Smooth muscle cell (in vitro differentiated cells): ENCODE results near the gene CLIP1. TPM values are rescaled to one million over a fixed set of nuclear protein-coding genes. Genes with fewer than 3 reads are reported as not detected.

Experiments
- DNase-seq: peaks from one replicate; lab custom pipeline; 2025; ENCODE audit not compliant: unreplicated experiment; lab: John Stamatoyannopoulos, UW
- H2AFZ ChIP-seq: fragments of 200-600 bp; sonication (generic); 2 replicates; pipeline ENCODE4 v1.6.0; 2016; ENCODE audit warnings: antibody characterized with exemption, low read depth, mild to moderate bottlenecking
- H3F3A ChIP-seq: fragments of 200-600 bp; sonication (generic); 2 replicates; pipeline ENCODE4 v1.6.0; 2017; ENCODE audit warnings: antibody characterized with exemption, low read depth
- H3K27ac ChIP-seq: fragments of 200-600 bp; sonication (generic); 2 replicates; pipeline ENCODE4 v1.5.1; 2016; ENCODE audit warnings: low read depth, mild to moderate bottlenecking
- H3K27me3 ChIP-seq: fragments of 200-600 bp; sonication (generic); 2 replicates; pipeline ENCODE4 v1.6.1; 2016; ENCODE audit warnings: low read depth, mild to moderate bottlenecking
- H3K36me3 ChIP-seq: fragments of 200-600 bp; sonication (generic); 2 replicates; pipeline ENCODE4 v1.5.1; 2016; ENCODE audit warnings: low read depth
- H3K4me1 ChIP-seq: fragments of 200-600 bp; sonication (generic); 2 replicates; pipeline ENCODE4 v1.5.1; 2016; ENCODE audit warnings: low read depth
- H3K4me2 ChIP-seq: fragments of 200-600 bp; sonication (generic); 2 replicates; pipeline ENCODE4 v1.6.0; 2016; ENCODE audit warnings: mild to moderate bottlenecking
- H3K4me3 ChIP-seq: fragments of 200-600 bp; sonication (generic); 2 replicates; pipeline ENCODE4 v1.5.1; 2016; ENCODE audit warnings: mild to moderate bottlenecking
- H3K79me2 ChIP-seq: fragments of 200-600 bp; sonication (generic); 2 replicates; pipeline ENCODE4 v1.6.0; 2016; ENCODE audit warnings: low read depth, mild to moderate bottlenecking
- H3K9ac ChIP-seq: fragments of 200-600 bp; sonication (generic); 2 replicates; pipeline ENCODE4 v1.6.0; 2016; ENCODE audit warnings: low read depth
- H3K9me3 ChIP-seq: fragments of 200-600 bp; sonication (generic); replicated peaks from 2 replicates; pipeline ENCODE4 v1.5.1; 2016; ENCODE audit warnings: low read depth
- H4K20me1 ChIP-seq: fragments of 200-600 bp; sonication (generic); 2 replicates; pipeline ENCODE4 v1.6.0; 2016; ENCODE audit warnings: low read depth
- WGBS: methylation state at CpG from one replicate; pipeline ENCODE4 v1.1.7; 2016; ENCODE audit warnings: low lambda C conversion rate; 5-methylcytosine and 5-hydroxymethylcytosine counted together
- polyA plus RNA-seq: library from polyadenylated mRNA; unstranded; fragments of >200 nt; fragmentation: Nextera tagmentation; extraction: Ambion mirVana; gene quantifications from 2 replicates; pipeline ENCODE4 v1.2.1, GENCODE V29; 2016
- total RNA-seq: library from RNA; depleted of rRNA; stranded (reverse); fragments of >200 nt; gene quantifications from 2 replicates; pipeline ENCODE4 v1.2.3, GENCODE V29; 2014
- TF ChIP-seq, protein P1 (sequence below): fragments of 200-600 bp; sonication (generic); IDR thresholded peaks from 2 replicates; pipeline ENCODE4 v1.5.1; 2017; ENCODE audit warnings: borderline replicate concordance, mild to moderate bottlenecking, antibody characterized with exemption; ENCODE audit not compliant: insufficient read depth, poor library complexity, severe bottlenecking

Gene CLIP1
- total and polyA plus RNA-seq, 2 experiments from 2014 or later = 15.3 to 40.4 TPM

DNA sequence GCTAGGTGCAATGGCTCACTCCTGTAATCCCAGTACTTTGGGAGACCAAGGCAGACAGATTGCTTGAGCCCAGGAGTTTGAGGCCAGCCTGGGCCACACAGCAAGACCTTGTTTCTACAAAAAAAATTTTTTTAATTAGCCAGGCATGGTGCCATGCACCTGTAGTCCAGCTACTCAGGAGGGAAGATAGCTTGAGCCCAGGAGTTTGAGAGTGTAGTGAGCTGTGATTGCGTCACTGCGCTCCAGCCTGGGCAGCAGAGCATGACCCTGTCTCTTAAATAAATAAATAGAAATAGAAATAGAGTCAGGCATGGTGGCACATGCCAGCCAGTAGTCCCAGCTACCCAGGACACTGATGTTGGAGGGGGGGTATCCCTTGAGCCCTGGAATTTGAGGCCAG lies 36.7 kb upstream of the CLIP1 start:
- 100% methylated on average over 2 of the region's 2 CpGs for WGBS
- DNase-seq = no peak
- no peaks in the 10 kb centered on the region for H3K36me3 ChIP-seq
- no peak overlapping the region for H2AFZ ChIP-seq
- H3K4me1 ChIP-seq = no peaks in the 10 kb centered on the region
- H3K9me3 ChIP-seq = no peaks in the 10 kb centered on the region
- H3K27ac ChIP-seq = no peak overlapping the region
- no peak overlapping the region for H3K4me2 ChIP-seq
- no peak overlapping the region for H3K9ac ChIP-seq
- TF ChIP-seq, protein P1, sequence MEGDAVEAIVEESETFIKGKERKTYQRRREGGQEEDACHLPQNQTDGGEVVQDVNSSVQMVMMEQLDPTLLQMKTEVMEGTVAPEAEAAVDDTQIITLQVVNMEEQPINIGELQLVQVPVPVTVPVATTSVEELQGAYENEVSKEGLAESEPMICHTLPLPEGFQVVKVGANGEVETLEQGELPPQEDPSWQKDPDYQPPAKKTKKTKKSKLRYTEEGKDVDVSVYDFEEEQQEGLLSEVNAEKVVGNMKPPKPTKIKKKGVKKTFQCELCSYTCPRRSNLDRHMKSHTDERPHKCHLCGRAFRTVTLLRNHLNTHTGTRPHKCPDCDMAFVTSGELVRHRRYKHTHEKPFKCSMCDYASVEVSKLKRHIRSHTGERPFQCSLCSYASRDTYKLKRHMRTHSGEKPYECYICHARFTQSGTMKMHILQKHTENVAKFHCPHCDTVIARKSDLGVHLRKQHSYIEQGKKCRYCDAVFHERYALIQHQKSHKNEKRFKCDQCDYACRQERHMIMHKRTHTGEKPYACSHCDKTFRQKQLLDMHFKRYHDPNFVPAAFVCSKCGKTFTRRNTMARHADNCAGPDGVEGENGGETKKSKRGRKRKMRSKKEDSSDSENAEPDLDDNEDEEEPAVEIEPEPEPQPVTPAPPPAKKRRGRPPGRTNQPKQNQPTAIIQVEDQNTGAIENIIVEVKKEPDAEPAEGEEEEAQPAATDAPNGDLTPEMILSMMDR = no peak
- no peaks in the 10 kb centered on the region for H4K20me1 ChIP-seq
- no peak overlapping the region for H3K4me3 ChIP-seq
- H3F3A ChIP-seq = no peaks in the 10 kb centered on the region
- H3K79me2 ChIP-seq = no peaks in the 10 kb centered on the region
- H3K27me3 ChIP-seq = no peaks in the 10 kb centered on the region

DNA sequence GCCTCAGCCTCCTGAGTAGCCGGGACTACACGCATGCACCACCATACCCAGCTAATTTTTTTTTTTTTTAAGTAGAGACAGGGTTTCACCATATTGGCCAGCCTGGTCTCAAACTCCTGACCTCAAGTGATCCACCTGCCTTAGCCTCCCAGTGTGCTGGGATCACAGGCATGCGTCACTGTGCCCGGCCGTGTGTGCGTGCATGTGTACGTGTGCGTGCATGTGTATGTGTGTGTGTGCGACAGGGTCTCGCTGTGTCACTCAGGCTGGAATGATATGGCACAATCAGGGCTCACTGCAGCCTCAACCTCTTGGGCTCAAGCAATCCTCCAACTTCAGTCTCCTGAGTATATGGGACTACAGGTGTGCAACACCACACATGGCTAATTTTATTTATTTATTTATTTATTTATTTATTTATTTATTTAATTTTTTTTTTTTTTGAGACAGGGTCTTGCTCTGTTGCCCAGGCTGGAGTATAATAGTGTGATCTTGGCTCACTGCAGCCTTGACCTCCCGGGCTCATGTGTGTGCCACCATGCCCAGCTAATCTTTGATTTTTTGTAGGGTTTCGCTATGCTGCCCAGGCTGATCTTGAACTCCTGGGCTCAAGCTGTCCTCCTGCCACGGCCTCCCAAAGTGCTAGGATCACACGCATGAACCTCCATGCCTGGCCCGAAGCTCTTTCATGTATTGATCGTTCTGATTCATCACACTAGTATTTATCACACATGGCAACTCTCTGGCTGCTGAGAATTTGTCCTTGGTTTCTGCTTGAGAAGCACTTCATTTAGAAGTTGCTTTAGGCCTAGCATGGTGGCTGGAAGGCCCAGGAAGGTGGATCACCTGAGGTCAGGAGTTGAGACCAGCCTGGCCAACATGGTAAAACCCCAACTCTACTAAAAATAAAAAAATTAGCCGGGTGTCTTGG lies 35.9 kb upstream of the CLIP1 start:
- Histone ChIP-seq H2AFZ (no peak overlapping the region), H3K4me3 (no peak overlapping the region), H3K9me3 (no peaks in the 10 kb centered on the region), H3K36me3 (no peaks in the 10 kb centered on the region), H3K4me2 (no peak overlapping the region), H3F3A (no peaks in the 10 kb centered on the region), H3K4me1 (no peaks in the 10 kb centered on the region), H3K9ac (no peak overlapping the region), H3K27ac (no peak overlapping the region), H3K79me2 (no peaks in the 10 kb centered on the region), H3K27me3 (no peaks in the 10 kb centered on the region), H4K20me1 (no peaks in the 10 kb centered on the region)
- 97% methylated on average over 17 of the region's 17 CpGs for WGBS
- TF ChIP-seq, protein P1 = no peak
- no peak for DNase-seq

DNA sequence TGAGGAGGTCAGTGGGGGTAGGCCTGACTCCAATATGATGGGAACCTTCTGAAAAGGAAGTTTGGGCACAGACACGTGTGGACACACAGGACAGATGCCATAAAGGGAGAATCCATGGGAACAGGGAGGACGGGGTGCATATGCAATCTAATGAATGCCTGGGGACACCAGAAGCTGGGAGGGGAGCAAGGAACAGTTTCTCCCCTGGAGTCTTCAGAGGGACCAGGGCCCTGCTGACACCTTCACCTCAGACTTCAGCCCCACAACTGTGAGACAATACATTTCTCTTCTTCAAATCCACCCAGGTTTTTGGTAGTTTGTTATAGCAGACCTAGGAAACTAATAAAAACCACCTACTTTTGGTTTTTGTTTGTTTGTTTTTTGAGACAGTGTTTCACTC lies 35.2 kb upstream of the CLIP1 start:
- WGBS = 92% methylated on average over 2 of the region's 2 CpGs
- DNase-seq = no peak

More for the DNA sequence above, 35.2 kb upstream of the CLIP1 start:
- Histone ChIP-seq H3K4me3 (no peak overlapping the region), H2AFZ (no peak overlapping the region), H3K9ac (no peak overlapping the region), H3F3A (no peaks in the 10 kb centered on the region), H3K27ac (no peak overlapping the region), H3K4me1 (no peaks in the 10 kb centered on the region), H3K36me3 (no peaks in the 10 kb centered on the region), H3K9me3 (no peaks in the 10 kb centered on the region), H3K79me2 (no peaks in the 10 kb centered on the region), H3K27me3 (no peaks in the 10 kb centered on the region), H3K4me2 (no peak overlapping the region), H4K20me1 (no peaks in the 10 kb centered on the region)
- TF ChIP-seq, protein P1 = no peak
